Esophagus squamous epithelium (tissue), 4 donors: ENCODE results near the gene ACR.

ENCODE experiments used
- CTCF ChIP-seq, 6 experiments: fragments of 450-650 bp in 4 of 6; fragments of 200-600 bp in 2 of 6; sonication (generic) in 2 of 6; IDR thresholded peaks; one replicate each; pipeline ENCODE4 v1.5.1; 2016 to 2019; ENCODE audit warnings: antibody characterized with exemption in 6 of 6, mild to moderate bottlenecking in 4 of 6, moderate library complexity in 4 of 6
- POLR2A ChIP-seq, 4 donors: fragments of 450-650 bp; IDR thresholded peaks; one replicate each; pipeline ENCODE4 v1.6.1; 2017; ENCODE audit warnings: antibody characterized with exemption in 4 of 4, mild to moderate bottlenecking in 4 of 4, moderate library complexity in 3 of 4

- TF ChIP-seq CTCF (IDR thresholded peaks at IDR 0.05) (no peak), POLR2A (IDR thresholded peaks at IDR 0.05) (no peak)
Observed at GRCh38 chr22:50730941-50731661, 6.9 kb upstream of the ACR start.
